ENCODE data around the gene ZNF554. TPM values are rescaled to one million over a fixed set of nuclear protein-coding genes. Genes with fewer than 3 reads are reported as not detected.

ZNF554 gene
- total RNA-seq, result 3.0 and 3.3 TPM in 2 replicates

DNA sequence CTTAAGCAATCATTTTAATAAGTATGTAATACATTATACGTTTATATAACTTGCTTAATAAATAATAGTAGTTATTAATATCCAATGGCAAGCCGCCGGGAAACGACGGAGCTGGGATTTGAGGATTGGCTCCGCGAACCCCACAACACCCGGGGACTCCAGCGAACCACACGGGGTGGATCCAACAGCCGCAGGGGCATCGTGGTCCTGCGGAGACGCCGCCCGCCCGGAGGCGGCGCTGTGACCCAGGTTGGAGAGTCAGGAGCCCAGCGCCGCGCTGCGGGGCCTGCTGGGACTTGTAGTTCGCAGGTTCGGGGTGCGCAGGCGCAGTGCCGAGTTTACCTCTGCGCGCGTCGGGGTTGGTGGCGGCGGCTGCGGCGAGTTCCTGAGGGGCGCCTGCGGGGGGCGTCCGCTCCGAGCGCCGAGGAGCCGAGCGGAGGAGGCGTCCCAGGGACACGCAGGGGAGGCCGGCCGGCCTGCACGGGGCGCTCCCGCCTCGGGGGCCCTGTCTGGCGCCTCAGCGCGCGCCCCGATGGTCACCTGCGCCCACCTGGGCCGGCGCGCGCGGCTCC, at the start of gene ZNF554:
TSS of gene ZNF554 (plus strand) at position 329 of the 572 bp plus-strand sequence. CDS start at position 533, 204 bp downstream.

DNA sequence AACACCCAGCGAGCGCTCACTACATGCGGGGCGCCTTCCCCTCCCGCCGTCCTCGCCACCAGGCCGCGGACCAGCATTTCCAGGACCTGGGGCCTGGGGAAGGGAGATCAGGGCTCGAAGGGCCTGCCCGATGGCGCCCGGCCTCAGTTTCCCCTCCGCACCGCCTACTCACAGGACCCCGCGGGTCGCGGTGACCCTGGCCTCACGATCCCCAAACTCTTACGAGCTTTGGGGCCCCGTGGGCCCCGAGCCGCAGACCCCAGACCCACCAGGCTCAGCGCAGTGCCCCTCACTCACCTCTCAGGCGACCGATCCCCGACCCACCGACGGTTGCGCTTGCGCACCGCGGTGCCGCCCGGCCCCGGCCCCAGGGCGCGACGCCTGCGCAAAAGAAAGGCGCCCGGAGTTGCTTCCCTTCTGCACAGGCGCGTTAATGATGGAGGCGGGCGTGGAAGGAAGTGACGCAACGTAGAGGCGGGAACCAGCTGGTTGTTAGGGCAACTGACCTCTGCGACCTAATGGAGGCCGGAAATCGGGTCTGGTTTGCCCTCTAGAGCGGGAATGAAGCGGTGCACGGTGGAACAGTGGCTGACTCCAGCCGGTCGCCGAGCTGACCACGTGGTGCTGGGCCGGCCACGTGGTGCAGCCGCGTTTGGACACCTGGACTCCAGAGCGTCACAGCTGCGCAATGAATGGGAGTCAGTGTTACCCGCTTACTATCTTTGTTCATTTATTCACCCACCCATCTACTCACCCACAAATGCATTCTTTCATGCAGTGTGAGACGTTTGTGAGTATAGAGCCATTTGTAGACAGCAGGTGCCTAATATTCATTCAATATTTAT, 36.5 kb upstream of the ZNF554 start, which contains the start of gene SGTA:
TSS of gene SGTA (minus strand) at position 338 of the 845 bp plus-strand sequence. CDS start 14,205 bp downstream, outside the sequence.

DNA sequence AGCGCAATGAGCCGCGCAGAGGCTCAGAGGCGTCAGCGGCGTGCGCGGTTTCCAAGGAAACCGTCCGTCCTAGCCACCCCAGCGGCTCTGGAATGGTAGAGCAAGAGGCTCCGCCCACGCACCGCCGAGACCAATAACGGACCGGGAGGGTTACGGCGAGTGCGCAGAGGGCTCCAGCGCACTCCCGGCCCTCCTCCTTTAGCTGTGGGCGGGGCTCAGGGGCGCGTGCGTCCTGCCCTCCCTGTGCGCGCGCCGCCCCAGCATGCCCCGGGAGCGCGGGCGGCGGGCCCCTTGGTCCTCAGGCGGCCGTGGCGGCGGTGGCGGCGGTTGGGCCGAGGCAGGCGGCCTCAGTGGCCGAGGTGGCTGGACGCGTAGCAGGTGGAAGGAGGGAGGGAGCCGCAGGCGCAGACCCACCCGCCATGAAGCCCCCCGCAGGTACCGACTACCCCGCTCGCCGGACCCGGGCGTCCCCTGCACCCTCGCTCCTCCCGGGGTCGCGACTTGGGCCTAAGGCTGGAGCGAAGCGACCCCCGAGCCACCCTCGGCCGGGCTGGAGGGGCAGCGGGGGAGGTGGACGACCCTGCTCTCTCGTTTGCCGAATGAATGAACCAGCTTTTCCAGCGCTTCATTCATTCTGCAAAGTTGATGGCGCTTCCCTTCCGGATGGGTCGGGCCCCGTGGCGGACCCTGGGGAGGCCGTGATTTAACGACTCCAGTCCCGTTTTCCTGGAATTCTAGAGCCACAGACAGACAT, 34.2 kb upstream of the ZNF554 start, which contains the start of gene THOP1:
TSS of gene THOP1 (plus strand) at position 260 of the 754 bp plus-strand sequence. CDS start at position 420, 160 bp downstream.

DNA sequence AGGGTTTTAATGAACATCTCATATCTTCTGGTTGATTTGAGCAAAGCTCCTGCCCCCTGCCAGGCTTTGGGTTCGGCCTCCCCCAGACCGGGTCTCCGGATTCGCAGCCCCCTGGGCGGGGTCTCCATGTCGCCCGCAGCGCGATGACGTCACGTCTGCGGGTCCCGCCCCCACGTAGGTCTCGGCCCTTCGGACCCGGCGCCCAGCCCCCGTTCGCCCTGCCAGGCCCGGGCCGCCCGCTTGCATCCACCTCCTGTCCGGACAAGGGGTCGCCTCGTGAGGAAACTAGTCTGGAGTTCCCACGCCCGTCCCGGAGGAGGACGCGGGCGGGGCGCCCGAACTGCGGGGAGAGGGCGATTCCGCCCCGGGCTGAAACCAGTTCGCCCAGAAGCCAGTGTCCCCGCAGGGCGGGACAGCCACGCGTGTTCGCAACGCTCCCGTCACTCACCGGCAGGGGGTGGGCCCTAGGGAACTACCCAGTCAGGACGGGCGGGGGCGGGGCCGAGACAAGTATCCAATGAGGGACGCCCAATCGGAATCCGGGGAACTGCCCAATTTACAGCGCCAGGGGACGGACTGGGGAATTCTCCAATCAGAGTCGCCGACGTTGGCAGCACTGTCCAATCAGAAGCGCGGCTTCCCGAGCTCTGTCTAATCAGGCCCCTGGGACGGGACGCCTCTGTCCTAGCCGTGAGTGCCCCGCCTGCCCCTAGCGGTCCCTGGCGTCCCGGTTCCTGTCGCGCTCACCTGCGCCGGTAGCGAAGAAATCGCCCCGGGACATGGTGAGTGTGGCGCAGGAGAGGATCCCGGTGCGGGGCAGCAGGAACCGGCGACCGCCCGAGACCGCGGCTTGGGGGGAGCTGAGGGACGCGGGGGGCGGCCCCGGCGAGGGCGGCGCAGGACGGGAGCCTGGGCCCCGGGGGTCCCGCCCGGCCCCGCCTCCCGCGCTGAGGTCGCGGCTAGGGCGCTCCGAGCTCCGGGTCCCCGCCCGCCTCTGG, 21.4 kb downstream of the ZNF554 start, which contains the start of gene ZNF555:
TSS of gene ZNF555 (plus strand) at position 682 of the 998 bp plus-strand sequence. CDS start at position 780, 98 bp downstream.

DNA sequence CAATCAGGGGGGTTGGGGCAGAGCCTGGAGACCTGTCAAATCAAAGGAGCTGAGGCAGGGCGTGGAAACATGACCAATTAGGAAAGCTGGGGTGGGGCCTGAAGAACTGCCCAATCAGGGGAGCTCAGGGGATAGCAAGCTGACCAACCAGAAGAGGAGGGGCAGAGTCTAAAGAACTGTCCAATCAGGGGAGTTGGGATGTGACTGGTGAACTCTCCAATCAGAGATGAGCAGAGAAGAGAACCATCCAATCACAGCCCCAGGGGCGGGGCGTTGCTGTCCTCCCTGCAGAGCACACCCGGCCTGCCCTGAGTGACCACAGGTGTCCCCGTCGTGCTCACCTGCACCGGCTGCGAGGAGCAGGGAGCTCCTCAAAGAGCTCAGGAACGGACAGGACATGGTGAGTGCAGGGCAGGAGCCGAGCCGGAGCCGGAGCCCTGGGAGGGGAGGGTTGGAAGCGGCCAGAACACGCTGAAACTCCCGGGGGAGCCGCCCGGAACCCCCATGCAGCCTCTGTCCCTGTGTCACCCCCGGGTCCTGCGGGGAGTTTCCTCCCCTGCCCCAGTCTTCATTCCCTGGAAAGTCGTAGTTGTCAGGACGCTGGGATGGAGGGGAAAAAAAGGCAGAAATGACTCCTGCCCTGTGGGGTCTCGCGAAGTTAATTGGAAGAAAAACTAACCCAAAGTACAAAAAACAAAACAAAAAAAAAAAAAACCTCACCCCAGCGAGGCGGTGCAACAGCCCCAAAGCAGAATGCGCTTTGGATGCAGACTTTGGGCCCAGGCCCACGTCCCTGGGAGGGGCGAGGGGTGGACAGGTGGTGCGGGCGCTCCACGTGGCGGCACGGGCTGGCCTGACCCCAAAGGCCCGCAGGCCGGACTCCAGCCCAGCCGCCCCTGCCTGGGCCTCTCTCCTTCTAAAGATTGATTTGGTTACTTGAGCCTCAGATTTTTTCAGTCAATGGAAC, 47.6 kb downstream of the ZNF554 start, which contains the start of gene ZNF556:
TSS of gene ZNF556 (plus strand) at position 311 of the 967 bp plus-strand sequence. CDS start at position 398, 87 bp downstream.

Other genes starting within 250 kb of the ZNF554 start
- gene GNG7, start 117.2 kb upstream of the ZNF554 start, total RNA-seq, result under 0.01 and 0.12 TPM in 2 replicates
- gene DIRAS1, start 98.5 kb upstream of the ZNF554 start, total RNA-seq, result 0.66 and 2.9 TPM in 2 replicates
- gene SLC39A3, start 79.9 kb upstream of the ZNF554 start, total RNA-seq, result 23.2 and 26.8 TPM in 2 replicates
- gene SGTA, start 36.6 kb upstream of the ZNF554 start, total RNA-seq, result 22.2 and 28.7 TPM in 2 replicates
- 62.2 and 78.1 TPM in 2 replicates for gene THOP1, start 34.4 kb upstream of the ZNF554 start, total RNA-seq
- gene ZNF555, start 21.6 kb downstream of the ZNF554 start, total RNA-seq, result 4.6 and 5.5 TPM in 2 replicates
- gene ZNF556, start 47.5 kb downstream of the ZNF554 start, total RNA-seq, result 0.26 TPM in 1 of 2 replicates, not detected in the other
- gene ZNF57, start 81.1 kb downstream of the ZNF554 start, total RNA-seq, result 3.9 and 4.2 TPM in 2 replicates
- gene ZNF77, start 125.1 kb downstream of the ZNF554 start, total RNA-seq, result 3.2 and 3.3 TPM in 2 replicates
- 1.7 and 2.0 TPM in 2 replicates for gene TLE6, start 157.7 kb downstream of the ZNF554 start, total RNA-seq
- gene TLE2, start 209.4 kb downstream of the ZNF554 start, total RNA-seq, result 3.2 and 4.6 TPM in 2 replicates
- 145 and 157 TPM in 2 replicates for gene TLE5, start 242.6 kb downstream of the ZNF554 start, total RNA-seq

Measured in aortic smooth muscle cell (primary cell).